ENCODE measurements around the gene STRBP. TPM values are rescaled to one million over a fixed set of nuclear protein-coding genes. Genes with fewer than 3 reads are reported as not detected.

The STRBP gene
- total RNA-seq, 1 experiment from 2014 or later, result 39.9 TPM

GRCh38 chr9:123265833-123266232, 2.6 kb downstream of the STRBP start:
- H3K27me3 ChIP-seq (ENCODE audit: insufficient read depth, low read depth), result no peaks in the 10 kb centered on the region
- no peaks in the 10 kb centered on the region for H3K9me3 ChIP-seq (ENCODE audit: insufficient read depth, low read depth)
- no peak overlapping the region for H3K27ac ChIP-seq
- H3F3A ChIP-seq (ENCODE audit: insufficient read depth, low read depth), result peaks cover 13% of the 10 kb centered on the region
- no peak overlapping the region for H3K4me3 ChIP-seq
- no peaks in the 10 kb centered on the region; the same call in 1 of the 2 replicates for H3K9me2 ChIP-seq (ENCODE audit: insufficient read depth)
- H3K4me2 ChIP-seq, result 0 out of 2 replicates have a peak overlapping the region, but pooled peaks have one; percentile 15
- POLR2A ChIA-PET (ENCODE audit: unreplicated experiment), result no interaction called here
- H3K79me2 ChIP-seq (ENCODE audit: low read depth), result peaks cover 26% of the 10 kb centered on the region
- no peaks in the 10 kb centered on the region for H3K36me3 ChIP-seq (ENCODE audit: low read depth)
- TF ChIP-seq CTCF (conservative IDR thresholded peaks at IDR 0.05) (no peak), EZH2 (IDR thresholded peaks at IDR 0.05; ENCODE audit: low read depth) (no peak)
- peaks cover 28% of the 10 kb centered on the region for H3K4me1 ChIP-seq (replicated peaks; ENCODE audit: insufficient read depth)
- CTCF ChIA-PET, result no interaction called here
- H2AFZ ChIP-seq, result no peak overlapping the region
- no peaks in the 10 kb centered on the region for H4K20me1 ChIP-seq (ENCODE audit: insufficient read depth)
- intact Hi-C loops (cut with micrococcal nuclease; ENCODE audit: unreplicated experiment), result no loop called here
- DNase-seq, result no peak
- TSS peak; percentile 32 for BruUV-seq (replicated peaks)

GRCh38 chr9:123263227-123263626, 5.2 kb downstream of the STRBP start:
- TF ChIP-seq CTCF (conservative IDR thresholded peaks at IDR 0.05) (no peak), EZH2 (IDR thresholded peaks at IDR 0.05; ENCODE audit: low read depth) (no peak)
- Histone ChIP-seq H3K9me2 (ENCODE audit: insufficient read depth) (no peaks in the 10 kb centered on the region; the same call in 1 of the 2 replicates), H3K4me2 (no peak overlapping the region), H3K79me2 (ENCODE audit: low read depth) (peaks cover 33% of the 10 kb centered on the region), H3K4me3 (no peak overlapping the region), H3F3A (ENCODE audit: insufficient read depth, low read depth) (peaks cover 13% of the 10 kb centered on the region), H3K4me1 (replicated peaks; ENCODE audit: insufficient read depth) (peaks cover 28% of the 10 kb centered on the region), H3K9me3 (ENCODE audit: insufficient read depth, low read depth) (no peaks in the 10 kb centered on the region), H2AFZ (no peak overlapping the region), H4K20me1 (ENCODE audit: insufficient read depth) (no peaks in the 10 kb centered on the region), H3K36me3 (ENCODE audit: low read depth) (no peaks in the 10 kb centered on the region), H3K27ac (no peak overlapping the region), H3K27me3 (ENCODE audit: insufficient read depth, low read depth) (no peaks in the 10 kb centered on the region)
- DNase-seq, result no peak
- BruUV-seq (replicated peaks), result no TSS peak
- intact Hi-C loops (cut with micrococcal nuclease; ENCODE audit: unreplicated experiment), result no loop called here
- CTCF ChIA-PET, result no interaction called here
- POLR2A ChIA-PET (ENCODE audit: unreplicated experiment), result no interaction called here

GRCh38 chr9:123262338-123262737, 6.0 kb downstream of the STRBP start:
- Histone ChIP-seq H3K9me3 (ENCODE audit: insufficient read depth, low read depth) (no peaks in the 10 kb centered on the region), H4K20me1 (ENCODE audit: insufficient read depth) (no peaks in the 10 kb centered on the region), H3K27ac (peak overlapping the region; percentile 17; the same call in 1 of the 2 replicates), H3K9me2 (ENCODE audit: insufficient read depth) (no peaks in the 10 kb centered on the region; the same call in 1 of the 2 replicates), H3F3A (ENCODE audit: insufficient read depth, low read depth) (peaks cover 13% of the 10 kb centered on the region), H3K4me1 (replicated peaks; ENCODE audit: insufficient read depth) (peaks cover 26% of the 10 kb centered on the region), H2AFZ (no peak overlapping the region), H3K79me2 (ENCODE audit: low read depth) (peaks cover 35% of the 10 kb centered on the region), H3K36me3 (ENCODE audit: low read depth) (no peaks in the 10 kb centered on the region), H3K4me2 (peak overlapping the region; percentile 47), H3K27me3 (ENCODE audit: insufficient read depth, low read depth) (no peaks in the 10 kb centered on the region), H3K4me3 (no peak overlapping the region)
- ChIA-PET CTCF (no interaction called here), POLR2A (ENCODE audit: unreplicated experiment) (no interaction called here)
- DNase-seq, result no peak
- BruUV-seq (replicated peaks), result no TSS peak
- intact Hi-C loops (cut with micrococcal nuclease; ENCODE audit: unreplicated experiment), result no loop called here
- TF ChIP-seq EZH2 (IDR thresholded peaks at IDR 0.05; ENCODE audit: low read depth), result no peak
- TF ChIP-seq CTCF (conservative IDR thresholded peaks at IDR 0.05), result no peak

Data from PC-9 (cell line).